Measurements from ENCODE around the gene DAPL1. TPM values are rescaled to one million over a fixed set of nuclear protein-coding genes. Genes with fewer than 3 reads are reported as not detected.
"Not testable (repeated sequence)": the region's sequence is repeated elsewhere in the genome, so short reads cannot be mapped to it uniquely, and the experiment has no call there.

Gene DAPL1
- total and polyA plus RNA-seq, 4 experiments from 2014 or later = not detected

- H3K27me3 Mint-ChIP-seq; H3K4me3 Mint-ChIP-seq; DNase-seq; H3K9me3 ChIP-seq (ENCODE audit: control insufficient read depth in 1 of 2, low read length in 2 of 2); CTCF ChIA-PET (ENCODE audit: partially characterized antibody); H3K27ac ChIP-seq (ENCODE audit: low read depth, low read length); H3K4me3 ChIP-seq (ENCODE audit: low read length in 2 of 2); intact Hi-C loops (cut with micrococcal nuclease); H3K36me3 ChIP-seq (ENCODE audit: insufficient read depth, low read length); H3K4me1 Mint-ChIP-seq; POLR2A ChIA-PET (ENCODE audit: partially characterized antibody); H3K4me1 ChIP-seq (ENCODE audit: insufficient read depth, low read length); H3K36me3 Mint-ChIP-seq; H3K27ac Mint-ChIP-seq; H3K9me3 Mint-ChIP-seq; H3K27me3 ChIP-seq (ENCODE audit: insufficient read depth, low read length): not testable (repeated sequence)
Measured at GRCh38 chr2:158848031-158848970, 53.2 kb downstream of the DAPL1 start.

DNA sequence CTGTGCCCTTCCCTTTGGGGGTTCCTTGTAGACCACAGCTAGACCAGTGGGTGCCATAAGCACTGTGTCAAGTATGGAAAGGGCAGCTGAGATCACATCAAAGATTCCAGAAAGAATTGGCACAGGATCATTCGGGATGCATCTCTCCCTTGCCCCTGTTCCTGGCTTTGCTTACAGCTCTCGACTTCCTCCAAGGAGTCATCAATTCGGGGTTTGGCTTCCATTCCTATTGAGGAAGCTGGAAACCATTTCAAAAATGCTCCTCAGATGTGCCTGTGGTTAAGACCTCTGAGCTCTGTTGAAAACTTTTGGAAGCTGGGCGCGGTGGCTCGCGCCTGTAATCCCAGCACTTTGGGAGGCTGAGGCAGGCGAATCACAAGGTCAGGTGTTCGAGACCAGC lies 65.1 kb downstream of the DAPL1 start:
- intact Hi-C loops (cut with micrococcal nuclease); H3K4me3 Mint-ChIP-seq; POLR2A ChIA-PET (ENCODE audit: partially characterized antibody); H3K27ac ChIP-seq (ENCODE audit: low read depth, low read length); H3K27me3 Mint-ChIP-seq; H3K4me1 ChIP-seq (ENCODE audit: insufficient read depth, low read length); H3K27me3 ChIP-seq (ENCODE audit: insufficient read depth, low read length); H3K36me3 ChIP-seq (ENCODE audit: insufficient read depth, low read length); H3K4me1 Mint-ChIP-seq; H3K36me3 Mint-ChIP-seq; CTCF ChIA-PET (ENCODE audit: partially characterized antibody); H3K4me3 ChIP-seq (ENCODE audit: low read length in 2 of 2); H3K9me3 ChIP-seq (ENCODE audit: control insufficient read depth in 1 of 2, low read length in 2 of 2); H3K27ac Mint-ChIP-seq; DNase-seq; H3K9me3 Mint-ChIP-seq: not testable (repeated sequence)

DNA sequence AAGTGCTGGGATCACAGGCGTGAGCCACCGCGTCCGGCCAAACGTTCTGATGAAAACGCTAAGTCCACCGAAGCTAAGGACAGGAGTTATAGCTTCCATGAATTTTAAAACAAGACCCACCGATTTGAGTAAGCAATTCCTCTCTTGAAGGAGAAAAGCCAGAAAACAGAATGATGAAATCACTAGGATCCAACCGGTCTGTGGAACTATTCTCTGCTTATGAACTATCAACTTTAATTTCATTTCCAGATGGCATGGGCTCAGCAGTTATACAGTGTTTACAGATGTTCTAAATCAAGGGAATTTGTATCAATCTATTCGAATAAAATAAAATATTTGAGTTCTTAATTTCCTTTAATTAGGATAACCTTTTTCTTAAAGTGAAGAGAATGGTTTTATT lies 66.5 kb downstream of the DAPL1 start:
- H3K36me3 Mint-ChIP-seq; H3K4me1 ChIP-seq (ENCODE audit: insufficient read depth, low read length); intact Hi-C loops (cut with micrococcal nuclease); POLR2A ChIA-PET (ENCODE audit: partially characterized antibody); H3K9me3 ChIP-seq (ENCODE audit: control insufficient read depth in 1 of 2, low read length in 2 of 2); H3K9me3 Mint-ChIP-seq; H3K4me3 ChIP-seq (ENCODE audit: low read length in 2 of 2); H3K27ac Mint-ChIP-seq; H3K27me3 ChIP-seq (ENCODE audit: insufficient read depth, low read length); H3K4me1 Mint-ChIP-seq; H3K27ac ChIP-seq (ENCODE audit: low read depth, low read length); H3K36me3 ChIP-seq (ENCODE audit: insufficient read depth, low read length); DNase-seq; H3K27me3 Mint-ChIP-seq; H3K4me3 Mint-ChIP-seq; CTCF ChIA-PET (ENCODE audit: partially characterized antibody): not testable (repeated sequence)

DNA sequence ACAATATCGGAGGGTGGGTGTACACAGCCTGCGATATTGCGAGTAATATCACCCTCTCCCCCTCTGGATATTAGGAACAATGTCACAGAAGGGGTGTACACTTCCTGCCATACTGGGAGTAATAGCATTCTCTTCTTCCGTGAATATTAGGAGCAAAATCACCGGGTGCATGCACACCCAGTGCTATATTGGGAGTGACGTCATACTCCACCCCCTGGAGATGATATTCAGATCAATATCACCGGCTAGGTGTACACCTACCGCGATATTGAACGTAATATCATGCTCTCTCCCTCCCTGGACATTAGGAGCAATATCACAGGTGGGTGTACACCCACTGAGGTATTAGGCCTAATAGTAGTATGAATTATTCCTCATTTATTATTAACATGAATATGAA lies 70.4 kb downstream of the DAPL1 start:
- H3K27ac Mint-ChIP-seq; H3K4me1 Mint-ChIP-seq; H3K4me3 ChIP-seq (ENCODE audit: low read length in 2 of 2); H3K36me3 Mint-ChIP-seq; H3K27ac ChIP-seq (ENCODE audit: low read depth, low read length); H3K36me3 ChIP-seq (ENCODE audit: insufficient read depth, low read length); POLR2A ChIA-PET (ENCODE audit: partially characterized antibody); H3K27me3 Mint-ChIP-seq; H3K9me3 Mint-ChIP-seq; H3K4me1 ChIP-seq (ENCODE audit: insufficient read depth, low read length); CTCF ChIA-PET (ENCODE audit: partially characterized antibody); H3K9me3 ChIP-seq (ENCODE audit: control insufficient read depth in 1 of 2, low read length in 2 of 2); H3K27me3 ChIP-seq (ENCODE audit: insufficient read depth, low read length); H3K4me3 Mint-ChIP-seq; DNase-seq; intact Hi-C loops (cut with micrococcal nuclease): not testable (repeated sequence)

Other genes with a start within 250 kb of the DAPL1 start
- gene TANC1, start 173.3 kb downstream of the DAPL1 start, total RNA-seq = under 1 TPM; 0.35 to 0.50 TPM
- under 1 TPM in 1 of 2 donors, not detected in 1; 0.79 TPM for gene TANC1, start 173.3 kb downstream of the DAPL1 start, polyA plus RNA-seq

All from CD4-positive, alpha-beta memory T cell (primary cell).